Activated T-cell treated with anti-CD3 and anti-CD28 coated beads, Interleukin-2, amount 50 U/mL, for 72 hours (primary cell): ENCODE results near the gene POLG. TPM values are rescaled to one million over a fixed set of nuclear protein-coding genes. Genes with fewer than 3 reads are reported as not detected.

Experiments
- ATAC-seq, 2 donors: fragments of 150-1000 bp; cut with Tn5 transposase; replicated peaks in 1 of 2; 2 replicates each; pipeline ENCODE4 v1.10.0; 2021; ENCODE audit warnings: moderate library complexity in 2 of 2, mild to moderate bottlenecking in 1 of 2
- DNase-seq, 2 donors: peaks; one replicate each; pipeline ENCODE4 v3.0.0; 2021 to 2022; ENCODE audit warnings: mixed read lengths in 1 of 2
- H3K27ac Mint-ChIP-seq: one replicate; pipeline ENCODE4 v1.8.0; 2022; ENCODE audit warnings: mild to moderate bottlenecking, moderate library complexity, mixed read lengths
- H3K27me3 Mint-ChIP-seq: one replicate; pipeline ENCODE4 v1.8.0; 2022; ENCODE audit warnings: low read depth, mixed read lengths
- H3K36me3 Mint-ChIP-seq, 2 donors: one replicate each; pipeline ENCODE4 v1.8.0; 2022; ENCODE audit warnings: mixed read lengths in 2 of 2, mild to moderate bottlenecking in 1 of 2; ENCODE audit not compliant: insufficient read depth in 2 of 2
- H3K4me1 Mint-ChIP-seq: one replicate; pipeline ENCODE4 v1.8.0; 2022; ENCODE audit warnings: low read depth, mixed read lengths
- H3K4me3 Mint-ChIP-seq, 2 donors: one replicate each; pipeline ENCODE4 v1.8.0; 2022; ENCODE audit warnings: mild to moderate bottlenecking in 2 of 2, mixed read lengths in 2 of 2, moderate library complexity in 2 of 2
- H3K9me3 Mint-ChIP-seq, 2 donors: one replicate each; pipeline ENCODE4 v1.8.0; 2022; ENCODE audit warnings: mixed read lengths in 2 of 2
- total RNA-seq, 2 donors: library from RNA; stranded (reverse); gene quantifications; one replicate each; pipeline ENCODE4 v1.2.3, GENCODE V29; 2022

The POLG gene
- total RNA-seq, 2 donors from 2014 or later = 71.5 to 74.1 TPM

DNA sequence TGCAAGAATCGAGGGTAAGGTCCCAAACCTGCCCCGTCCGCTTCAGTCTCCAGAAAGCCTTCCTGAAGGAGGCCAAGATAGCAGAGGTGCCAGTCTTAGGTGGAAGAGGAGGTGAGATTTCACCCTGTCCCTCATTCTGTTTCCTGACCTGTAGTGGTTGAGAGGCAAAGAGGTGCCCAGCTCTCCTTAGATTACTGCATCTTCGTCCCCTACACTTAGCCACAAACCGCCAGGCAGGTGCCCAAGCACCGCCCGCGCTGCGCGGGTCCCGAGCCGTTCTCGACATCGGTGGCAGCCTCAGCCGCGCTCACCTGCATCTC lies 23.8 kb upstream of the POLG start:
- Mint-ChIP-seq H3K4me3 (peak overlapping the region; percentile 77 to 88), H3K27me3 (peaks cover 86% of the 10 kb centered on the region), H3K4me1 (peaks cover 24% of the 10 kb centered on the region), H3K9me3 (no peaks in the 10 kb centered on the region), H3K36me3 (no peaks in the 10 kb centered on the region), H3K27ac (no peak overlapping the region)
- peak in 1 of 2 donors; percentile 12 for ATAC-seq
- no peak for DNase-seq

DNA sequence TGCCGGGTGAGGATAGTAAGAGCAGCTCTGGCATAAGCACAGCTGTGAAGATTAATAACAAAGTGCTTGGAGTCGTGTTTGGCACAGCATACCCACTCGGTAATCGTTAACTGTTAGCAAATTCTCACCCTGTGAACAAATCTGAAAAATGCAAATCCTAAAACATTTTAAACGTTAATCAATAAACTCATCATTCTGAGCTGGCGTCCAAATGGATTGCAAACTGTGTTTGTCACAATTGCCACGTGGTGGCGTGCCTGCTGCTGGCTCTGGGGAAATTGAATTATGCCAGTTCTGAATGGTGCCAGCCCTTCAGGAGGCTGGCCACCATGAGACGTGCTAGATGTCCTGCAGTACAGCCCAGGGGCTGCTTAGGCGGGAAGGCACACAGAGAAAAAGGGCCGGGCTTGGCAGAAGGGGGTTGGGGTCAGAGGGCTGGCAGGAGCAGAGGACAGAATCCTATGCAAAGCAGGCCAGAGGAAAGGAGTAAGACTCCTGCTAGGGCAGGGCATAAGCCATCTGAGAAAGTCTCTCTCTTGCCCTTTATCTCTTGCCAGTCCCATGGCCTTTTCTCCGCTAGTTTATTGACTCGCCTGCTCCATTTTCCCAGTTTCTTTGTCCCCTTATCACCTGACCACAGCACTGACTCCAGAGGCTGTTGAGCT lies 22.1 kb upstream of the POLG start:
- Mint-ChIP-seq H3K36me3 (no peaks in the 10 kb centered on the region), H3K4me1 (peaks cover 22% of the 10 kb centered on the region), H3K4me3 (no peak overlapping the region), H3K27ac (no peak overlapping the region), H3K9me3 (no peaks in the 10 kb centered on the region), H3K27me3 (peaks cover 80% of the 10 kb centered on the region)
- ATAC-seq = no peak
- no peak for DNase-seq

DNA sequence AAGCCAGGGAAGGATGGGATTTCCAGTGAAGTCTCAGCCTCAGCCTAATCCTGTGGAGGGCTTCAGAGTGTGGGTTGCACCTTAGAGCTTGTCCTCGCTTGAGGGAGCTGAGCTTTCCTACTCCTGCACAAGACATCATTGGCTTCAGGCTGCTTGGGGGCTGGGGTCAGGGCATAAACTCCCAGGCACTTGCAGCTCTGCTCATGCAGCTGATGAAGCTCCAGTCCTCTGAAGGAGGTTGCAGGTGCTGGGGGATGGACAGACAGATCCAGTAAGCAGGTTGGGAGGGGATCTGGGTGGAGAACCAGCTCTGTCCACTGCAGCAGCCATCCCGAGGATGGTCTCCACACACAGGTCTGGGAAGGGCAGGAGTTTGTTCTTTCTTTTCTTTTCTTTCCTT lies 19.4 kb upstream of the POLG start:
- no peaks in the 10 kb centered on the region for H3K9me3 Mint-ChIP-seq
- H3K27me3 Mint-ChIP-seq = peaks cover 54% of the 10 kb centered on the region
- no peaks in the 10 kb centered on the region for H3K36me3 Mint-ChIP-seq
- ATAC-seq (no peak), DNase-seq (no peak)
- no peak overlapping the region for H3K4me3 Mint-ChIP-seq
- peaks cover 8% of the 10 kb centered on the region for H3K4me1 Mint-ChIP-seq
- no peak overlapping the region for H3K27ac Mint-ChIP-seq

DNA sequence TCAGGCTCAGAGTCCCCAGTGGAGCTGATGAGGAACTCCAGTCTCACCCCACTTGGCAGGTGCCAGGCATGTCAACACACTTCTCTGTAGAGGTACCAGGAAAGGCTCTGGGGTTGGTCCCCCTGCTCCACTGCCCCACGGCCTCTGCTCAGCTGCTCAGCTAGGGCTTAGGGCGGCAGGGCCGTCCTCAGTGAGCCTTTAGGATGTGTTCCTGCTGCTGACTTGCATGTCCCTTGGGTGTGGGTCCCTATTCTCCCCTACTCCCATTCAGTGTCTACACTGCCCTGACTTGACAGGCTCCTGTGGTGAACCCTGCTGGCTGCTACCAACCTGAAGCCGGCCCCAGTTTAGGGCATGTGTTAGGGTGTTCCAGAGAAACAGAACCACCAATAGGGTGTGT lies 17.9 kb upstream of the POLG start:
- H3K27ac Mint-ChIP-seq = no peak overlapping the region
- peaks cover 43% of the 10 kb centered on the region for H3K27me3 Mint-ChIP-seq
- DNase-seq = no peak
- H3K36me3 Mint-ChIP-seq = no peaks in the 10 kb centered on the region
- no peaks in the 10 kb centered on the region for H3K9me3 Mint-ChIP-seq
- H3K4me1 Mint-ChIP-seq = peaks cover 9% of the 10 kb centered on the region
- H3K4me3 Mint-ChIP-seq = no peak overlapping the region
- peak in 1 of 2 donors; percentile 25 for ATAC-seq

DNA sequence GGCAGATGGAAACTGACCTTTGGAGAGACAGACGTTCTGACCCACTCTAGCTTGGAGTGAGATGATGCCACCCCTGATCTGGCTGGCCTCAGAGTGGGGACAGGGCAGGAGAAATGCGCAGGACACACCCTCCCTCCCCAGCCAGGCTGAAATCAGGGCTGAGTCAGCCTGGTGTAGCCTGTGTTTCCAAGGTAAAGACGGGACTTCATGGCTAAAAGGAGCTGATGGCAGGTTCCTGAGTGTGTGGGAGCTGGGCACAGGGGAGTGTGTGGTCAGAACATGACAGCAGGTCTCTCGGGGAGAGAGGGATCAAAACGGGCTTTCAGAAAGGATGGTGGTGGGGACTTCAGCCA lies 14.6 kb upstream of the POLG start:
- Mint-ChIP-seq H3K36me3 (no peaks in the 10 kb centered on the region), H3K4me1 (peaks cover 9% of the 10 kb centered on the region), H3K9me3 (no peaks in the 10 kb centered on the region), H3K27me3 (peaks cover 17% of the 10 kb centered on the region), H3K27ac (no peak overlapping the region), H3K4me3 (peak overlapping the region in 1 of 2 donors; percentile 59)
- ATAC-seq = peak; percentile 36 to 62
- DNase-seq = no peak

DNA sequence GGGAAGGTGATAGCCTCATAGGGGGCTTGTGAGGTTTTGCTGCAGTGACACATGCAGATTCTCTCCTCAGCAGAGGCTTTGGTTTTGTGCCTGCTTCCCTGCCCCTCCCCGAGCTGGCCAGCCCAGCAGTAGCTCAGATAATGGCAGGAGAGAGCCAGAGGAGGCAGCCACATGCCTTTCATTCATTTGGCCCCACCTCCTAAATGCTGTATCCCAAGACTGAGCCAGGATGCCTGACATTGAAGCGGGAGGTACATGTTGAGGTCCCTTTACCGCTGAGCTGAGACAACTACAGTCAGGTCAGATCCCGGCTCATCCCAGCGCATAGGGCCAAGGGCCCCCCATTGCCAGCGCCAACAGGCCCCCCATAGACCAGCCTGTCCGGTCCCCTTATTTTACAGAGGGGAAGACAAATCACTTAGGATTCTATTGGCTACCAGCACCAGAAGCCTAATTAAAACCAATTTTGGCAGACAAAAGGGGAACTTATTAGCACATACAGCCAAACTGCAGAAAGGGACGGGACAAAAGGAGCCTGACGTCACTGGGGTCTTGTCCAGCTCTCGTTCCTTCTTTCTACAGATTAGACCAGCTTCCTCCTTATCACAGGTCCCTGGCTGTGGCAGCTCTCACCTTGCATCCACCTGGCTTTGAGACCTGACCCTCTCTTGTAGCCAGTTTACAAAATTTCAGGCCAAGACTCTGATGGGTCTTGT lies 12.1 kb upstream of the POLG start:
- Mint-ChIP-seq H3K4me1 (peaks cover 9% of the 10 kb centered on the region), H3K27me3 (peaks cover 6% of the 10 kb centered on the region), H3K9me3 (no peaks in the 10 kb centered on the region), H3K27ac (no peak overlapping the region), H3K36me3 (no peaks in the 10 kb centered on the region), H3K4me3 (no peak overlapping the region)
- no peak for DNase-seq
- ATAC-seq = no peak

DNA sequence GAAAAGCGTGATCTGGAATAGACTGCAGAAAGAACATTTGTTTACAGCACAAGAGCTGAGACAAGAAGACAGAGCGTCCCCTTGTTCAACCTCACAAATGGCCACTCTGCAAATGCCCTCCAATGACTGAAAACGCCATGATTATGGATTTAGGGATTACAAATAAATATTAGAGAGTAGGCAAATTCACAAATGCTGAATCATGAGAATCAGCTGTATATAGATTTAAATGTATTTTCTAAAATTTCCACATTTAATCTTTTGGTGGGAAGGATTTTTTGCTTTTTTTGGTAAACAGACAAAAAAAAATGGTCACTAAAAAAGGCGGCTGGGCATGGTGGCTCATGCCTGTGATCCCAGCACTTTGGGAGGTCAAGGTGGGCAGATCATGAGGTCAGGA lies 10.6 kb upstream of the POLG start:
- peaks cover 6% of the 10 kb centered on the region for H3K27me3 Mint-ChIP-seq
- no peaks in the 10 kb centered on the region for H3K9me3 Mint-ChIP-seq
- H3K4me3 Mint-ChIP-seq = no peak overlapping the region
- ATAC-seq (no peak), DNase-seq (no peak)
- no peak overlapping the region for H3K27ac Mint-ChIP-seq
- H3K4me1 Mint-ChIP-seq = peaks cover 9% of the 10 kb centered on the region
- no peaks in the 10 kb centered on the region for H3K36me3 Mint-ChIP-seq

DNA sequence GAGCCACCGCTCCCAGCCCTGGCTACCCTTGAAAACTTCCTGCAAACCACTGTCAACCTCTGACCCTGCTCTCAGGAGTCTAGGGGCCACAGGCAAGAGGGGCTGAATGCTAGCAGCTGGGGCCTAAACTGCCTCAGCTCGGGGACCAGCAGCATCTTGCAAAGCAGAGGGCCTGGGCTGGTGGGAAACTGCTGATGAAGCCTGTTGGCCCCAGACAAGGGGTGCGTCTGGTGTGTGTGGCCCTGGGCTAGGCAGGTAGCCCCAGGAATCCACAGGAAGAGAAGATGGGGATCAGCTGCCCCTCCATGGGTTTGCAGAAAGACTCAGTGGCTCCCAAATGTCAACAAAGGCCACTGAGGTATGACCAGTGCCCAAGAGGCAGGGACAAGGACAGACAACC lies 8.2 kb upstream of the POLG start:
- Mint-ChIP-seq H3K9me3 (no peaks in the 10 kb centered on the region), H3K27ac (no peak overlapping the region)

DNA sequence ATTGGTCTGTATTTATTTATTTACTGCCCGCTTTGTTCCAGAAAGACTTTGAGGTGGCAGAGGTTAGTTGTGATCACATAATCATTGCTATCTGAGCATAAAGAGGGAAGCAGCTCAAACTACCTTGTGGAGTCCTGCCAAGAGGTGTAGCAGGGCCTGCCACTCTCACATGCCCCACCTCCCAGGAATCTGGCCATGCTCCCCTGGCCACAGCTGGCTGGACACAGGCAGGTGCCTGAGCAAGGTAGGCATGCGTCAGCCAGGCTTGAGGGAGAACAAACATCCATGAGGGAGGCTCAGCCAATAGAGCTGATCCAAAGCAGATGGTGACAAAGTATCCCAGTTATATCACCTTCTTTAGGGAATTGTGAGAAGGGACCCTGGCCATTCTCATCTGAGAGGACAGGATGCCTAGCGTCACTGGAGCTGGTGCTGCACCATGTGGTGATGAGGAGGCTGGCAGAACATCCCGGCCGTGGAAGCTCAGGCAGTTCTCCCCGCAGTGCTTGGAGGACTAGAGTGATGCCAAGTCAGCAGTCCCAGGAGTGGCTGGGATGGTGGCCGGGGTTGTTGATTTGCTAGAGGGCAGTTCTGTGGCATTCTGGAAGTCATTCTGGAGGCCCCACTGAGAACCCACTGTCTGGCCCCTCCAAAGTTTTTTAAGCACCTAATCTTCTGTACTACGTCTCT lies 6.8 kb upstream of the POLG start:
- DNase-seq (no peak), ATAC-seq (no peak)
- no peaks in the 10 kb centered on the region for H3K36me3 Mint-ChIP-seq
- H3K27ac Mint-ChIP-seq = no peak overlapping the region
- H3K27me3 Mint-ChIP-seq = peaks cover 6% of the 10 kb centered on the region
- peaks cover 11% of the 10 kb centered on the region for H3K4me1 Mint-ChIP-seq
- H3K4me3 Mint-ChIP-seq = no peak overlapping the region
- H3K9me3 Mint-ChIP-seq = no peaks in the 10 kb centered on the region

More for the DNA sequence above, 8.2 kb upstream of the POLG start:
- DNase-seq (no peak), ATAC-seq (no peak)
- H3K36me3 Mint-ChIP-seq = no peaks in the 10 kb centered on the region
- H3K4me3 Mint-ChIP-seq = no peak overlapping the region
- H3K4me1 Mint-ChIP-seq = peaks cover 6% of the 10 kb centered on the region
- peaks cover 6% of the 10 kb centered on the region for H3K27me3 Mint-ChIP-seq

DNA sequence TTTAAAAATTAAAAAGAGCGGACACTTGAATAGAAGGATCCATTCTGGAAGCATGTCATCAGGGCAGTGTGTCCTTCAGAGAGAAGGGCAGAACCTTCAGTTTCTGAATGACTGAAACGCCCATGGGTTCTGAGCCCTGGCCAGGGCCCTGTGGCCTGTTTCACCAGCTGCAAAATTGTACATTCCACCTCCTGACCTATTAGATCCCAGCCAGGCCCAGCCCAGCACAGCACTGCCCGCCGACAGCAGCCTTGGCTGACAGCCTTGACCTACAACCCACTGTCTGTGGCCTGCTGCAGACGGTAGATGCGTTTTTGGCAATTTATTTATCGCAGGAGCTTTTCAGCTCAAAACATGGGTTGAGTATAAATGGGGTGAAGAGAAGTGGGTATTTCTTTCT lies 5.9 kb upstream of the POLG start:
- DNase-seq = no peak
- H3K27me3 Mint-ChIP-seq = peaks cover 6% of the 10 kb centered on the region
- H3K36me3 Mint-ChIP-seq = no peaks in the 10 kb centered on the region
- H3K4me1 Mint-ChIP-seq = peaks cover 16% of the 10 kb centered on the region
- H3K4me3 Mint-ChIP-seq = no peak overlapping the region
- no peaks in the 10 kb centered on the region for H3K9me3 Mint-ChIP-seq
- H3K27ac Mint-ChIP-seq = no peak overlapping the region
- ATAC-seq = no peak

DNA sequence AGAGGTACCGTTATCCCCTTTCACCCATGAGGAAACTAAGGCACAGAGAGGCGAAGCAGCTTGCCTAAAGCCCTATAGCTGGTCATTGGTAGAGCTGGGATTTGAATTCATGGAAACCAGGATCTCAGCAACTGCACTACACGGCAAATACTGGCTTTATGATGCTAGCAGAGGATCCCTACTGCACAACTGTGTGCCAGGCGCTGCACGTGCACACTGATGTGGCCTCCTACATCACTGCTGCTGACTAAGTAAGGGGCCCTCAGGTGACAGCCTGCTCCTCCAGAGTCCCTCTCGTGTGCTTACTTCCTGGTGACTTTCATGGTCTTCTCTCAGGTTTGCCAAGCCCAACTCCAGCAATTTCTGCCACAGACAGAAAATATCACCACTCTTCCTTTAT lies 3.4 kb upstream of the POLG start:
- no peak overlapping the region for H3K4me3 Mint-ChIP-seq
- no peak for ATAC-seq
- no peak overlapping the region for H3K27ac Mint-ChIP-seq
- peaks cover 23% of the 10 kb centered on the region for H3K4me1 Mint-ChIP-seq
- no peaks in the 10 kb centered on the region for H3K27me3 Mint-ChIP-seq
- H3K9me3 Mint-ChIP-seq = no peaks in the 10 kb centered on the region
- peaks cover 0 to 2% of the 10 kb centered on the region in 2 donors for H3K36me3 Mint-ChIP-seq
- no peak for DNase-seq

DNA sequence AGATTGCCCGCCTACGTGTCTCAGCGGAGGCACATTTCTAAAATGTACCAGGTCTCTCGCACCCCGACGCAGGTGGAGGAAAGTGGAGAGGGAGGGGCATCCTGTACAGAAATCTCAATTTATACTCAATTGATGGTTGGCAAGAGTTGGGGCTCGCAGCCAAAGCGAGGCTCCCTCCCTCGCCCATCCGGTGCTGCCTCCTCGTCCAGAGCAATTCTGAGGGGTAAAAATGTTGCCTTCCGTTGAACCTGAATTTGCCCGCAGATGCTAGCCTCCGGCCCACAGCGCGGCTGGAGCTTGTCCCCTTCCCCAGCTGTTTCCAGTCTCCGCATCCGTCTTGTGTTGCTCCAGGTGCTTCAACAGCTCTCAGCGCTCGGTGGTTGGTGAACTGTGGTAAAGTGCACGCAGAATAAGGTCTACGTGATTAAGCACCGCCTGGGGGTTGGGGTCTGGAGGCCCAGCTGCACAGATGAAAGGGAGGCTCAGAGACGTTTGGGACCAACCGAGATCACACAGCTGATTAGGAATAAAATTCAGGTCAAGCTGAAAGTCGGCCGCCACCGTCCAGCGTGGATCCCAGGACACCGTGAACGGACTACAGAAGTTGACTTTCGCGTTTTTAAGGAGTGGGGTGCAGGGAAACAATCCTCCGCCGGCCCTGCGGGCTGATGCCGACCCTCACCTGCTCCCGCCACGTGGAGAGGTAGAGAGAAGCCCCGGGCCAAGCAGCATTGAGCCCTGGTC lies 846 bp upstream of the POLG start:
- no peaks in the 10 kb centered on the region for H3K9me3 Mint-ChIP-seq
- H3K4me3 Mint-ChIP-seq = peak overlapping the region; percentile 87 to 89
- H3K4me1 Mint-ChIP-seq = peaks cover 48% of the 10 kb centered on the region
- H3K27me3 Mint-ChIP-seq = no peaks in the 10 kb centered on the region
- DNase-seq = peak in 1 of 2 donors; percentile 47
- peak overlapping the region; percentile 100 for H3K27ac Mint-ChIP-seq
- ATAC-seq = peak in 1 of 2 donors; percentile 1
- peaks cover 7 to 18% of the 10 kb centered on the region in 2 donors for H3K36me3 Mint-ChIP-seq

DNA sequence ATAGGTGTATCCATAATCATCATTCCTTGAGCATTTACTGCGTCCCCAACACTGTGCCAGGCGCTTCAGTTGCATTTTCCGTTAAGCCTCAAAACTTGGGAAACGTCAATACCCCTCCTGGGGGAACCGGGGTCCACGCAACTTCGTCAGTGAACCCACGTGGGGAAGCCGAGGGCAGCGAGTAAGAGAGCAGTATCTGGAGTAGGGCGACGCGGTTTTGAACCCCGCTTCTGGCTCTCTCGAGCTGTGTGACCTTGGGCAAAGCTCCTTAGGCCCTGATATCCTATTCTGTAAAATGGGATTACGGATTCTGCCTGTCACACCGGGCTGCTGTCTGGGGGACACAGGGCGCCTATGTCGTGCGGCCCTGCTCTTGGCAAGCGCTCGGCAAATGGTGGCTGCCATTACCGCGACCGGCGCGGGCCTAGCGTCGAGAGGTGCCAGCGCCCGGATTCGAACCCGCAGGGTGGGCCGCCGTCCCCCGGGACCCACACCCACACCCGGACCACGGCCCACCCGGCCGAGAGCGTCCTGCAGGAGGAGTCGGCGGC lies 590 bp downstream of the POLG start:
- peak overlapping the region; percentile 50 for H3K27ac Mint-ChIP-seq
- no peaks in the 10 kb centered on the region for H3K27me3 Mint-ChIP-seq
- no peaks in the 10 kb centered on the region for H3K9me3 Mint-ChIP-seq
- ATAC-seq (no peak), DNase-seq (no peak)
- H3K36me3 Mint-ChIP-seq = peaks cover 8 to 25% of the 10 kb centered on the region in 2 donors
- peaks cover 63% of the 10 kb centered on the region for H3K4me1 Mint-ChIP-seq
- peak overlapping the region; percentile 79 to 81 for H3K4me3 Mint-ChIP-seq
